Adipose tissue (tissue), 3 donors: ENCODE measurements around the gene PTPRO. TPM values are rescaled to one million over a fixed set of nuclear protein-coding genes. Genes with fewer than 3 reads are reported as not detected.

Experiments used
- H3K27ac ChIP-seq: one replicate; pipeline ENCODE4 v1.5.1; 2013; ENCODE audit warnings: low read depth, low read length
- WGBS, 3 donors: extraction: QIAGEN DNeasy Blood & Tissue Kit; methylation state at CpG; one replicate each; pipeline ENCODE4 v1.1.7; 2013; 5-methylcytosine and 5-hydroxymethylcytosine counted together
- polyA plus RNA-seq, 3 donors: library from polyadenylated mRNA; stranded (reverse); fragments of 200-250 nt; gene quantifications; one replicate each; pipeline ENCODE4 v1.2.3, GENCODE V29; 2013
- donor health status: healthy with polysubstance abuse.
- donor health status: Bipolar disorder and iron deficiency.
- donor health status: healthy.

PTPRO gene
- polyA plus RNA-seq, 3 donors: 0.31 to 0.98 (median 0.45) TPM

- WGBS, 3 donors: 46 to 48% (median 48%) methylated on average over 4 of the region's 4 CpGs
- no peak overlapping the region for H3K27ac ChIP-seq
Measured at GRCh38 chr12:15494329-15495046, 172.2 kb downstream of the PTPRO start.

- WGBS, 3 donors: 0% methylated on average over 1 of the region's 1 CpG
Measured at GRCh38 chr12:15495746-15496145, 173.4 kb downstream of the PTPRO start.

GRCh38 chr12:15496738-15497137 lies 174.4 kb downstream of the PTPRO start:
- no peak overlapping the region for H3K27ac ChIP-seq

More at GRCh38 chr12:15495746-15496145, 173.4 kb downstream of the PTPRO start:
- H3K27ac ChIP-seq: no peak overlapping the region

- no peak overlapping the region for H3K27ac ChIP-seq
- 38 to 53% (median 39%) methylated on average over 4 of the region's 4 CpGs for WGBS, 3 donors
Measured at GRCh38 chr12:15497671-15498292, 175.5 kb downstream of the PTPRO start.

GRCh38 chr12:15502211-15502610 lies 179.9 kb downstream of the PTPRO start:
- 42 to 43% (median 43%) methylated on average over 2 of the region's 2 CpGs for WGBS, 3 donors
- H3K27ac ChIP-seq: no peak overlapping the region

GRCh38 chr12:15505616-15506015 lies 183.3 kb downstream of the PTPRO start:
- no peak overlapping the region for H3K27ac ChIP-seq

GRCh38 chr12:15515010-15515409 lies 192.7 kb downstream of the PTPRO start:
- no peak overlapping the region for H3K27ac ChIP-seq
- 34 to 59% (median 50%) methylated on average over 4 of the region's 4 CpGs for WGBS, 3 donors

More at GRCh38 chr12:15505616-15506015, 183.3 kb downstream of the PTPRO start:
- WGBS, 3 donors: 73 to 82% (median 74%) methylated on average over 4 of the region's 4 CpGs

GRCh38 chr12:15520083-15520482 lies 197.8 kb downstream of the PTPRO start:
- no peak overlapping the region for H3K27ac ChIP-seq
- WGBS, 3 donors: 72 to 79% (median 73%) methylated on average over 2 of the region's 2 CpGs

- no peak overlapping the region for H3K27ac ChIP-seq
- WGBS, 3 donors: 32 to 37% (median 34%) methylated on average over 6 of the region's 6 CpGs
Measured at GRCh38 chr12:15520844-15521243, 198.5 kb downstream of the PTPRO start.

GRCh38 chr12:15522574-15523187 lies 200.4 kb downstream of the PTPRO start:
- H3K27ac ChIP-seq: no peak overlapping the region
- WGBS, 3 donors: 20 to 33% (median 31%) methylated on average over 3 of the region's 3 CpGs

GRCh38 chr12:15525441-15525840 lies 203.1 kb downstream of the PTPRO start:
- H3K27ac ChIP-seq: no peak overlapping the region
- 61 to 69% (median 67%) methylated on average over 2 of the region's 2 CpGs for WGBS, 3 donors

GRCh38 chr12:15526033-15526432 lies 203.7 kb downstream of the PTPRO start:
- 73 to 88% (median 79%) methylated on average over 4 of the region's 4 CpGs for WGBS, 3 donors
- H3K27ac ChIP-seq: no peak overlapping the region

GRCh38 chr12:15527201-15528080 lies 205.1 kb downstream of the PTPRO start:
- no peak overlapping the region for H3K27ac ChIP-seq
- 68 to 74% (median 69%) methylated on average over 8 of the region's 8 CpGs for WGBS, 3 donors

GRCh38 chr12:15528666-15529065 lies 206.4 kb downstream of the PTPRO start:
- no peak overlapping the region for H3K27ac ChIP-seq
- WGBS, 3 donors: 95 to 98% (median 97%) methylated on average over 2 of the region's 2 CpGs

- WGBS, 3 donors: 84 to 100% (median 93%) methylated on average over 1 of the region's 1 CpG
- H3K27ac ChIP-seq: no peak overlapping the region
Measured at GRCh38 chr12:15530361-15530760, 208.1 kb downstream of the PTPRO start.

- H3K27ac ChIP-seq: no peak overlapping the region
- 29 to 40% (median 32%) methylated on average over 3 of the region's 3 CpGs for WGBS, 3 donors
Measured at GRCh38 chr12:15532364-15532977, 210.2 kb downstream of the PTPRO start.

- H3K27ac ChIP-seq: no peak overlapping the region
- WGBS, 3 donors: 62 to 71% (median 63%) methylated on average over 3 of the region's 3 CpGs
Measured at GRCh38 chr12:15534322-15534721, 212.0 kb downstream of the PTPRO start.

- WGBS, 3 donors: 69 to 79% (median 70%) methylated on average over 5 of the region's 5 CpGs
- no peak overlapping the region for H3K27ac ChIP-seq
Measured at GRCh38 chr12:15534874-15535273, 212.6 kb downstream of the PTPRO start.
